Stimulated activated CD4-positive, alpha-beta T cell treated with anti-CD3 and anti-CD28 coated beads, Interleukin-1b, Interleukin-23, amount 100 ng/mL, for 4 hours (primary cell): ENCODE results near the gene AGPAT3.

Source experiments
- DNase-seq, 2 donors: peaks; one replicate each; pipeline ENCODE4 v3.0.0-alpha.2; 2020; ENCODE audit warnings: low read depth in 2 of 2

AGPAT3 gene

DNA sequence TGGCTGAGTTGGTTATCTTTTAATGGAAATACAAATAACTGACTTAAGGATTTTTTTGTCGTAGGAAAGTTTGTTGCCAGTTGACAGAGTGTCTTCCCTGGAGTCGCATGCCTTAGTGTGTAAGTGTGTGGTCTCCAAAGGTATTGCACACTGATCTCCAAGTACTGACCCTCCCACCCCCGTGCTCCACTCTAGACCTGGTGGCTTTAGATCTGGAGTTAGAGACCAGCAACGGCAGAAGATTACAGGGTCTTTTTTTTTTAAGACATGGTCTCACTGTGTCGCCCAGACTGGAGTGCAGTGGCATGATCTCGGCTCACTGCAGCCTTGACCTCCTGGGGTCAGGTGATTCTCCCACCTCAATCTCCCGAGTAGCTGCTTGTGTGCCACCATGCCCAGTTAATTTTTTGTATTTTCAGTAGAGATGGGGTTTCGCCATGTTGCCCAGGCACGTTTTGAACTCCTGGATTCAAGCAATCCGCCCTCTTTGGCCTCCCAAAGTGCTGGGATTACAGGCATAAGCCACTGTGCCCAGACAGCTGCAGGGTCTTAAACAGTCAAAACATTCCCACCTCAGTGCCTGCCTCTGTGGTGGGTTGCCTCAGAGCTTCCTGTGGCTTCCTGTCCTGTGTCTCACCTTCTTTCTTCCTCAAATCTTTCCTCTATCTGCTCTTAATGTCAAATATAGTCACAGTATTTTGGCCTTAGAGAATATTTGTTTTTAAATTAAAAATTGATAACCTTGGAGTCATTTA lies 154.0 kb downstream of the AGPAT3 start:
- no peak for DNase-seq

DNA sequence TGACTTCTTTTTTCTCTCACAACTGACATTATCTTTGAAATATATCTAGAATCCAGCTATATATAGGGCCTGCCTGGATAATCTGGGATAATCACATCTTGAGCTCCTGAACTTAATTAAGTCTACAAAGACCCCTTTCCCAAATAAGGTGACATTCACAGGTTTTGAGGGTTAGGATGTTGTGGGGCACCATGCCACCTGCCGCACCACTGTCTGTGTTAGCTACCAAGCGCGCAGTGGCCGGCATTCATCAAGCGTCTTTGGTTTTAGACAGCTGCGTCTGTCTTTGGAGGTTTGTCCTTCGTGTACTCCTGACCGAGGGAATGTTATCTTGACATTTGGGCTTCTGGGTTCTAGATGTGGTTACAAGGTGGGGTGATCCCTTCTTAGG lies 154.5 kb downstream of the AGPAT3 start:
- DNase-seq: no peak

DNA sequence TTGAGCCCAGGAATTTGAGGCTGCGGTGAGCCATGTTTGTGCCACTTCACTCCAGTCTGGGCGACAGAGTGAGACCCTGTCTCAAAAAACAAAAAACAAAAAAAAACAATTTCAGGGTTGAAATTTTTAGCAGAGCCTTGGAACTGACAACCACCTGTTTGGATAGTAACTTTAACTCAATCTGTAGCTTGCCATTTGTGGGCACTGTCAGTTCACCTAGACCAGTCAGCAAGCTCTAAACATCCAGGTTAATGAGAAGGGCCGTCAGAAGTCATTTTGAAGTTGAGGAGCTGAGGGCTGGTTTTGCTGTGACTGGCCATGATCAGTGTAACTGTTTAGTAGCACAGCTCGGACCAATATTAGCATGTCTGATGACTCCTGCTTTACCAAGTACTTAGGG lies 155.5 kb downstream of the AGPAT3 start:
- DNase-seq: no peak

DNA sequence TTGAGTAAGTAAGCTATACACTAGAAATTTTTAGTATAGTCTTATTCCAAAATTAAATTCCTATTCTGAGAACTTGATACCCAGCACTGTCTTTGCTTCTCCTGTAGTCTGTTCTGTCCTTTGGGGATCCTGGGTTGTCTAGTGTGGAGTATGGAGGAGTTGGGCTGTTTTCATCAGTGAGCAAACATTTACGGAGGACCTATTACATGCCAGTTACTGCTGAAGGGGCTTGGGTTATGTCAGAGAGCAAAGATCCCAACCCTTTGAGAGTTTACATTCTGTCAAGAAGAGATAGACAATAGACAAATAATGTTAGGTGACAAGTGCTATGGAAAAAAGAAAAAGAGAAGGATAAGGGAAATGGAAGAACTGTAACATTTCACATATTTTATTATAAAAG lies 156.0 kb downstream of the AGPAT3 start:
- no peak for DNase-seq

DNA sequence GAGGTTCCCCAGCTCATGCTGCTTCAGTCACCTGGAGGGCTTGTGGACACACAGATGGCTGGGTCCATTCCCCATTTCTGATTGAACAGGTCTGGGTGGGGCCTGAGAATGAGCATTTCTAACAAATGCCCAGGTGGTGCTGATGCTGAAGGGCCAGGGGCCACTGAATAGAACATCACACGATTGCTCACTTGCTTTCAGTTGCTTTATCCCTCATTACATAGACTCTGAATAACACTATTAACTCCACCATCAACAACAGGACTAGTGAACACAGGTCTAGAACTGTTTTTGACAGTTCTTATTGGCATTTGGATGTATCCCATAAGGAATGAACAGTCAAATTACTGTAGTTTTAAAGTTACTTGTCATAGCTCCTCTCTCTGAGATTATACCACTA lies 159.2 kb downstream of the AGPAT3 start:
- no peak for DNase-seq

DNA sequence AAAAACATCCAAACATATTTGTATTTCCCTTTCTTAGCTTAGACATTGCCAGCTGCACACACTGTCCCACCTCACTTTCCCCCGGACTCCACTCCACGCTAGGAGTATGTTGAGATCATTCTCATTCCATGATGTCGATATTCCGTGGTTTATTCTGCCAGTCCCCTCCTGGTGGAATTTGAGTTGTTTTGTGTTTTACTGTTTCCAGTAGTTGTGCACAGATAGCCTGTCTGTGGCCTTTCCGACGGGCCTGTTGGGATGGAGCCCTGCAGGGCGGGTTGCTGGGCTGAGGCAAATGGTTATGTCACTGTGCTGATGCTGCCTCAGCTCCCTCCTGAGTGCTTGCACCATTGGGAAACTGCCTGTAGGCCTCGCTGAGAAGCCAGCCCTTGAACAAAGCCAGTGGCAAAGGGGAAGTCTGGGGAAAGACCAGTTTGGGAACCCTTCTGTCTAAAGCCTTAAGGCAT lies 159.9 kb downstream of the AGPAT3 start:
- no peak for DNase-seq

DNA sequence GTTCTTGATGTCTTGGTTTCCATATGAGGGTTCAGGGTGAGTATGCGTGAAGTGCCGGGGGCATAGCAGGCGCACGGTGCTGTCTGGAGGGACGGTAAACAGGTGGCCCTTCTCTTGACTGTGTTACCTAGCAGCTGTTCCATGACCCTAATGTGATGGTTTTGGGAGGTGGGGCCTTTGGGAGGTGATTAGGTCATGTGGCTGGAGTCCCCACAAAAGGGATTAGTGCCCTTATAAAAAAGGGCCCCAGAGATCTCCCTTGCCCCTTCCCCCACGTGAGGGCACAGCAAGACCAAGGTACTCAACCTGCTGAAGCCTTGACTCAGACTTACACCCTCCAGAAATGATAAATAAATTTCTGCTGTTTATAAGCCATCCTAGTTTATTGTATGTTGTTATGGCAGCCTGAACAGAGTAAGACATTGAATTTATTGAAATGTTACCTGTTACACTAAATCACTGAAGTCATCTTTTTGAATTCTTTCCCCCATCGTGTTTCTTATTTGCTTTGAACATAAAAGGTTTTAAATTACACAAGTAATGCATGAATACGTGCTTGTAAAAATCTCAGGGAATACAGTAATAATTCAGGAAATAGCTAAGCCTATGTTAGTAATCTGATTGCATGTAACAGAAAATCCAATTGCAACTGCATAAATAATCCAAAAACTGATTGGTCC lies 162.7 kb downstream of the AGPAT3 start:
- no peak for DNase-seq

DNA sequence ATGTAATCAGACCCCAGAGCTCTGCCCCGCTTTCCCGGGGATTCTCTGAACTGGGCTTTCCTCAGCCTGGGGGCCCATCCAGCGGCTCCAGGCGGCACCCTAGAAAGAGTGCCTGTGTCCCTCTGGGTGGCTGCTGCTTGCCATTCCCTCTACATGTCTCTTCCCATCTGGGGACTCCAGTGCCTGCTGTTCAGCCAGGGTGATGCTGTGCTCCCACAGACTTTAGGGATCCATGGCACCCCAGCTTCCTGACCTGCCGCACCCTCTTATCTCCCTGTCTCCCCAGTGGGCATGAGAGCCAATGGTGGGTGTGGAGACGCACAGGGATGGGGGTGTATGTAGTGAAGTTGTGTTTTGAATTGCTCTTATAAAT lies 163.2 kb downstream of the AGPAT3 start:
- DNase-seq: no peak

DNA sequence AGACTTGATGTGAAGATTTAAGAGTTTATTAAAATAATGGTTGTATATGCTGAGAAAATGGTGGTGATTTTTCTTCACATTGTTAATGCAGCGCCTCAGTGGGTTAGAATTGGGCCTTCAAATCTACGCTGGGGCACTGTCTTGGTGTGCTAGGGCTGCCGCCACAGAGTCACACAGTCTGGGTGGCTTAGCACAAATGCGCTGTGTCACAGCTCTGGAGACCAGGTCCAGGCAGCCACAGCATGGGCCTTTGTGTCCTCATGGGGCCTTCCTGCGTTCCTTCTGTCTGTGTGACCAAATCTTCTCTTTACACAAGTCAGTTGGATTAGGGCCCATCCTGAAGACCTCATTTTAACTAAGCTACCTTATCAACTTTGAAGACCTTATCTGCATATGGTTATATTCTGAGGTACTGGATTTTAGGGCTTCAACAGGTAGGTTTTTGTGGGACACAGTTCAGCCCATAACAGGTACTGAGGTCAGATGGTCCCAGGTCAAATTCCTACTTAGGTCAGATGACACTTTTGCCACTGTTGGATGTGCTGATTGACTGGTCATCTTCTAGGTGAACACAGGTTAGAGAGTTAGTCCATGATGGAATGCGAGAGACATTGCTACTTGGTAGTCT lies 164.6 kb downstream of the AGPAT3 start:
- DNase-seq: no peak

DNA sequence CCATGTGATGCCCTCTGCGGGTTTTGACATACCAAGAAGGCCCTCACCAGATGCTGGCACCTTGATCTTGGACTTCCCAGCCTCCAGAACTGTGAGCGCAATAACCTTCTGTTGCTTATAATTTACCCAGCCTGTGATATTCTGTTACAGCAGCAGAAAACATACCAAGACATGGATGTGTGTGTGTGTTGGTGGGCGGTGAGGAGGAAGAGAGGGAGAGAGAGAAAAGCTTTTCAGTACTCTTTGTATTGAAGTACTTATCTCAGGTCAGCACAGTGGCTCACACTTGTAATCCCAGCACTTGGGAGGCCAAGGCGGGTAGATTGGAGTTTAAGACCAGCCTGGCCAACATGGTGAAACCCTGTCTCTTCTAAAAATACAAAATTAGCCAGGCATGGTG lies 170.2 kb downstream of the AGPAT3 start:
- no peak for DNase-seq
